Amniotic stem cell (primary cell): ENCODE measurements around the gene MINAR1.

Experiments used
- DNase-seq: peaks from one replicate; lab custom pipeline; 2025; lab: John Stamatoyannopoulos, UW

MINAR1 gene

DNA sequence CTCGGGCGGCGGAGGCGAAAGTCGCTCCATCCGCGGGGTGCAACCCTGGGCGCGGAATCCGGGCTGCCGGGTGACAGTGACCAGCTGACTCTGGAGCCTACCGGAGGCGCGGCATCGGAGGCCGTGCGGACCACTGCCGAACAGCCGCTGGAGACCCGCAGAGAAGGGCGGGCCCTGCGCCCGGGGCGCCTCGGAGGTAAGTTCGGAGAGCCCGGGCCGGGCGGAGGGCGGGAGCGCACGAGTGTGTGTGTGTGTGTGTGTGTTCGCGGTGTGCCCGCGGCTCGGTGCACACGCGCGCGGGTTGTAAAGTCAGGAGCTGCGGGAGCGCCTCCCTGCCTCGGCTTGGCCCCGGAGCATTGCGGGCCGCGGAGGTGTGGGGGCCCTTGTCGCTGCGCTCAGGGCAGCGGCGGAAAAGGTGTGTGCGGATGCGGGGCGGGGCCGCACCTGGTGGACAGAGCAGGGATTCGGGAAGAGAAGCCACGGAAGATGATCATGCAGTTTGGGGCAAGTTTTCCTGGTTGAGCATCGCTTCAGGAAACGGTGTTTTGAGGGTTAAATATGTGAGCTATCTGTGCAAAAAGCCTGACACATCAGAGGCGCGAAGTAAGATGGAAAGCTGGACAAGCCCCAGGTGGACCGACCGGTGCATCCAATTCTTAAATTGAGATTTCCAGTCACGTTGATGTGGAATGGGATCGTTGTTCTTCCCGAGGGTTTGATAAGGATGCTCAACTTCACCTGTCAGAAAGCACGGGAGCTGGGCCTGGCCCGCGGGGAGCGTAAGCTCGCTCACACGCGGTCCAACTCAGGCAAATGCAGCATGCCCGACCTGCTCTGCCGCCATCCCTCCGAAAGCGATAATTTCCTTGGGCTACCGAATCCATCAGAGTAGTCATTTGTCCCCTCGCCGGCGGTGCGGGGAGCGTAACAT is 474 bp downstream of the MINAR1 start:
- DNase-seq = no peak

DNA sequence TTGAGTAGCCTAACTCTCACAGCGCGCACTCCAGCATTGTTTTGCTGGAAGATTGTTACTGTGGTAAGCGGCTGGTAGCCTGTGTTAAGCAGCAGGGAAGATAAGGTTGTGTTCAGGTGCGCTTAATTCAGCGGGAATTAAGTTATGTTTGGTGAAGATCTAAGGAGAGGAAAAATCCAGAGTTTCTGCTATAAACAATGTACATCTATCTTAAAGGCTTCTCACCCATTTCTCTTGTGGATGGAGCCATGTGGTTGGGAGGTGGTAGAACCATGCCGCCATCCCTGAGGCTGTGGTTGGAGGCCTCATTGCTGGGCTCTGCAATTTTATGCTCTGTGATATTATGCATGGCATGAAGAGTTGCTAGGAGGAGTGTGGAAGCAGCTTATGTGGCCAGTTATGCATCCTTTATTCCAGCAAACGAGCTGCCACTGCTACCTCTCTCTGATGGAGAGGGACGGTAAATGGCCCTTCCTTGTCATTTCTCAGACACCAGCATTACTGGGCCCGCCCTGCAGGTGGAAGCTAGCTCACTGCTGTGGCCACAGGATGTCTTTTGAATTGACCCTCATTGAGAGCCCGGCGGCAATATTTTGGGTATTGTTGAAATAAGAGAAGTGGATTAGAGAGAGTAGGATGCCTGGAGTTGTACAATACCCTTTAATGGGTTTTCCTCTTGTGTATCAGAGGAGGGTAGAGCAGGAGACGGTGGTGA is 1.3 kb downstream of the MINAR1 start:
- no peak for DNase-seq

DNA sequence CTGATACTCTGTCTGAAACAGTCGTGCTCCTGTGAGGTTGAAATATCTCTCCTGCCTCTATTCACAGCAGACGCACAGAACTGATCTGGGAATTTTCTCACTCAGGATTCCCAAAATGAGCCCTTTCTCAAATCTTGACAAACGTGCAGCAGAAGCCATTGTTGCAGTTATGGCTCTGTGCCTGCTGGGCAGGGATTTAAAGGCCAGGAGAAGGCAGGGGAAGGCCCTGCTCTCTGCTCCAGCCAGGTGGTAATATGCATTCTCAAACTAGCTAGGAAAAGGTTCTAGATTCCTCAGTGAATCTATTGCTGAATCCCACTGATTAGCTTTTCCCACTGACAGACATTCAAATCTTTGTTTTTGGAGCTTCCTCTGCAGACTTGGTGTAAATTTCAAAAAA is 2.2 kb downstream of the MINAR1 start:
- DNase-seq = no peak

DNA sequence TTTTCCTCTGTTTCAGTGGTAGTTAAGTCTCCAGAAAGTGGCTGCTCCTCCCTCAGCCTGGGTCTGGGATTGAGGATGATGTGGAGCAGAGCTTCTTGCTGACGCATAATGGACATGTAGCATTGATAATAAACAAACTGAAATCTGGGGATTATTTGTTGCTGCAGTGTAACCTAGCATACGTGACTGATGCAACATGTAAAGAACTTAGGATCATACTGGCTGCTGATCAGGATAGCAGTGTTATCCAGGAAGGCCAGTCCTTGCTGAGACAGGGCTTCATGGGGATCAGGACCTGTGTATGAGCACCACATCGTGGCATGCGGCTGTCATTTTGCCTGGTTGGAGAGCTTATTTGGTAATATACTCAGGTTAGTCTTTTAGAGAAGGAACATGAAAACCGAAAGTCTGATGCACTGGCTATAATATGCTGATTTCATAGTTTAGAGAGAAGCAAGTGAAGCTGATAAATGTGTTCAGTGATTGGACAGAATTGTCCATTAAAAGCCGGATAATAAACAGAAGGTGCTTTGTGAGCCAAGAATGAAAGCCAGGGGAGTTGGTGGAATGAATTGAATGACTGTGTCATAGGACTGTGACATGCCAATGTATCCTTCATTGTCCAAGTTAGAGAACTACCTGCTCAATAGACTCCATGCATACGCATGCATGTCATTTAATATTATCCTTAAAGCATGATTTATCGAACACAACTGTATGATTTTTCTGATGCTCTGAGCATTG is 4.1 kb downstream of the MINAR1 start:
- DNase-seq = no peak

DNA sequence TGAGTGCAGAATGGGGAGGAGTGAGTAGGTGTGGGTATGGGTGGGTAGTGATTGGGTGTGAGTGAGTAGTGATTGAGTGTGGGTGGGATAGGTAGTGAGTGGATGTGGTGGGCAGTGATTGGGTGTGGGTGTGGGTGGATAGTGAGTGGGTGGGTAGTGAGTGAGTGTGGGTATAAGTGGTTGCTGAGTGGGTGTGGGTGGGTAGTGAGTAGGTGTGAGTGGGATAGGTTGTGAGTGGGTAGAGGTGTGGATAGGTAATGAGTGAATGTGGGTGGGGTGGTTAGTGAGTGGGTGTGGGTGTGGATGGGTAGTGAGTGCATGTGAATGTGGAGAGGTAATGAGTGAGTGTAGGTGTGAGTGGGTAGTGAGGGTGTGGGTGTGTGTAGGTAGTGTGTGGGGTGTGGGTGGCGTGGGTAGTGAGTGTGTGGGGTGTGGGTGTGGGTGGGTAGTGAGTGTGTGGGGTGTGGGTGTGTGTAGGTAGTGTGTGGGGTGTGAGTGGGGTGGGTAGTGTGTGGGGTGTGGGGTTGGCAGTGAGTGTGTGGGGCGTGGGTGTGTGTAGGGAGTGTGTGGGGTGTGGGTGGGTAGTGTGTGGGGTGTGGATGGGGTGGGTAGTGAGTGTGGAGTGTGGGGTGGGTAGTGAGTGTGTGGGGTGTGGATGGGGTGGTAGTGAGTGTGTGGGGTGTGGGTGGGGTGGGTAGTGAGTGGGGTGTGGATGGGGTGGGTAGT is 5.3 kb downstream of the MINAR1 start:
- DNase-seq = no peak

DNA sequence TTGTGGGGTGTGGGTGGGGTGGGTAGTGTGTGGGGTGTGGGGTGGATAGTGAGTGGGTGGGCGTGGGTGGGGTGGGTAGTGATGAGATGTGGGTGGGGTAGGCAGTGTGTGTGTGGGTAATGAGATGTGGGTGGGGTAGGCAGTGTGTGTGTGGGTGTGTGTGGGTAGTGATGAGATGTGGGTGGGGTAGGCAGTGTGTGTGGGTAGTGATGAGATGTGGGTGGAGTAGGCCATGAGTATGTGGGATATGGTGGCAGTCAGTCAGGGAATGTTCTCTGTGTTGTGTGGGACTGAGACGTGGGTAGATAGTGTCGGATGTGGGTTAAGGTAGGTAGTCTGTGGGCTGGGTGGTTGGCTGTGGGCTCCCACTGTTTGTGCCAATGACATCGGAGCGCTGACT is 7.1 kb downstream of the MINAR1 start:
- DNase-seq = no peak

DNA sequence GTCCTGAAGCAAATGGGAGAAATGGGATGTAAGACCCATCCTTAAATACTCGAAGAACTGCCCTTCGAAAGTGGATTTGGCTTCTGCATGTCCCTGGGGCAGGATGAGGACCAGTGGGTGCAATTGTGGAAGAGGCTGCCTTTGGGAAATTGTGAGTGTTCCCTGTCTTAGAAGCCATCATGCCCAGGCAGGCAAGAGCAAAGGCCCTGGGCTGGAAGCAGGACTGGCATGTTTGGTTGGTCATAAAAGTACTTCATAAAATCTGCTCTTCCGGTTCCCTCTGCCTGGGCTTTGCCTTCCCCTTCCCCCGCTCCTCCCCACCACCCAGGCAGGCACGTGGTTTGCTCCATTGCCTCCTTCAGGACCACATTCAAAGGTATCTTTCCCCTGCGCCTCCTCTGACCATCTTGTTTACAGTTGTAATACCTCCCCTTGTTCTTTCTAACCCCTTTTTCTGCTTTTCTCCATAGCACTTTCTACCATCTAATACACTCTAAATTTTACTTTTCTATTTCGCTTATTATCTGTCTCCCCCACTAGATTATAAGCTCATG is 8.3 kb downstream of the MINAR1 start:
- no peak for DNase-seq

DNA sequence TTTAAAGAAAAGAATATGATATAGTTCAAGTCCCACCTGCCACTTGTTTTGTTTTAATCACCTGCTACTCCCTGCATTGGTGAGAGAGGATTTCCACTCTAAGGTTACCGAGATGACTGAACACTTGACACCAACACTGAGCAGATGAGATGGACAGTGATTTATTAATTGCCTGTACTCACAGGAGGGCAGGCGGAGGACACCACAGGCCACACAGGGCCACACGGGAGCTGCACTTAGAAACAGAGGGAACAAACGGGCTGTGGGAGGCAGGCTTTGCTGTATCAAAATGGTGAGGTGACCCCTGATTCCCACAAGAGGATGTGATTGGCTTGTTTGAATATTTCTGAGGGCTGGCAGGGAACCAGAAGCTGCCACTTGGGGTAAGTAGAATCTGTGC is 10.8 kb downstream of the MINAR1 start:
- no peak for DNase-seq

DNA sequence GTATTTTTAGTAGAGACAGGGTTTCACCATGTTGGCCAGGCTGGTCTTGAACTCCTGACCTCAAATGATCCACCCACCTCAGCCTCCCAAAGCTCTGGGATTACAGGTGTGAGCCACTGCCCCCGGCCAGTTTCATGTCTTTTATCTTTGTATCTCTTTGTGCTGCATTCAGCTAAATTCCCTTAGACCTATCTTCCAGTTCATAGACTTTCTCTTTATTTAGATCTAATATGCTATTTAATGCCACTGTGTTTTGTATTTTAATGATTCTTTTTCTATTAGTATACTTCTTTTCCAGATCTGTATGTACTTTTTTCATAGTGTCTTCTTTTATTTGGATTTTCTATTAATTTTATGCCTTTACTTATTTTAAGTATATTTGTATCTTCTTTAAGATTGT is 14.9 kb downstream of the MINAR1 start:
- DNase-seq = no peak

DNA sequence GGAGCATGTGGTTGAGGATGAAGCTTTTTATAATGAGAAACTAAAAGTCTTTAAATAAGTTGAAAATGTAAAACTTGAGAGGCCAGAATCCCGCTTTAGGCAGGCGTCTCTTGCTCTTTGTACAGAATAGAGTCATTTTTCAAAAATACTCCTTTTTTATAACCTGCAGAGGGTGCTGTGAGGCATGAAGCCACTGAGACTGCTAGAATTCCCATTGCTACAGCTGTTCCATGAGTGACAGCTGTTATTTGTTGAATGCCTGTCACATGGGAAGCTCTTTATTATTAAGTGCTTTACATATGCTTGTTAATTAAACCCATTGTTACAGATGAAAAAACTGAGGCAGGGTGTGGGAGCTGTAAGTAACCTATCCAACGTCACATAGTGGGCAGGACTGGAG is 18.5 kb downstream of the MINAR1 start:
- DNase-seq = no peak

DNA sequence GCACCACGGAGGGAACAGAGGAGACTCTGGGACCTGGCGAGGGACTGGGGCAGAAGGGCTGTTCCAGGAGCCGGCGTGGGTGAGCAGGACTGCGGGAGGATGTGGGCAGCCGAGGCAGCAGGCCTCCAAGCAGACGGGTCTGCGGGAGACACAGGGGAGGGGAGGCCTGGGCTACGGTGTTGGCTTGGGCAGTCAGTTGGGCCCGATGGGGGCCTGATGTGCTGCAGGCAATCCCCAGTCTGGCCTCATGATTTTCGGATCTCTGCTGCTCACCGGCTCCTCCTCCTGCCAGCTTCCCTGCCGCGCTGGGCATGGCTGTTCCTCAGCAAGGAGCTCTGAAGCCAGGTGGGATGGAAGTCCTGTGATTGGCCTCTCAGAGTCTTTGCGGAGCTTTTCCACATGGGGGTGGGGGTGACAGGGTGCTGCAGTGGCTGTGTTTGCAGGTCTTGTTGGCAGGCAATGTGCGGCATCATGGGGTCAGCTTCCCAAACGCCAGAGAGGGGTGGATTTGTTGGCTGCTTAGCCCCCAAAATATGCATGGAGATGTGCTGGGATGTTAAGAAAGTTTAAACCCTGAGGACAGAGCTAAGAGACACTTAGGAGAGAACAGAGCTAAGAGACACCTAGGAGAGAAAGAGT is 19.3 kb downstream of the MINAR1 start:
- no peak for DNase-seq

DNA sequence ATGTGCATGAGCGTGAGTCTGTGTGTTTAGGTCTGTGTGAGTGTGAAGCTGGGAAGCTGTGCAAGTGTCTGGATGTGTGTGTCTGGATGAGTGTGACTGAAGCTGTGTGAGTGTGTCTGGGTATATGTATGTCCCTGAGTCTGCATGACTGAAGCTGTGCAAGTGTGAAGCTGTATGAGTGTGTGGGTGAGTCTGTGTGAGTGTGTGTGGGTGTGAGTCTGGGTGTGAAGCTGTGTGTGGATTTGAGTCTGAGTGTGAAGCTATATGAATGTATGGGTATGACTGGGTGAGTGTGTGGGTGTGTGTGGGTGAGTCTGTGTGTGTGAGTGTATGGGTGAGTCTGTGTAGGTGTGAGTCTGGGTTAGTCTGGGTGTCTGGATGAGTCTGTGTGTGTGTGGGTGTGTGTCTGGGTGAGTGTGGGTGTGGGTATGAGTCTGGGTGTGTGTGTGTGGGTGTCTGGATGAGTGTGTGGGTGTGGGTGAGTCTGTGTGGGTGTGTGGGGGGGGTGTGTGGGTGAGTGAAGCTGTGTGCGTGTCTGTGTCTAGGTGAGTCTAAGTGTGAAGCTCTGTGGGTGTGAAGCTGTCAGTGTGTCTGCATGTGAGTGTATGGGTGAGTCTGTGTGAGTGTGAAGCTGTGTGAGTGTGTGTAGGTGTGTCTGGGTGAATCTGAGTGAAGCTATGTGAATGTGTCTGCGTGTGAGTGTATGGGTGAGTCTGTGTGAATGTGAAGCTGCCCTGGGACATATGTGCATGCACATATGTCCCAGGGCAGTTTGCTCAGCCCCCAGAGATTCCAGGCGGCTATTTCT is 20.3 kb downstream of the MINAR1 start:
- no peak for DNase-seq

DNA sequence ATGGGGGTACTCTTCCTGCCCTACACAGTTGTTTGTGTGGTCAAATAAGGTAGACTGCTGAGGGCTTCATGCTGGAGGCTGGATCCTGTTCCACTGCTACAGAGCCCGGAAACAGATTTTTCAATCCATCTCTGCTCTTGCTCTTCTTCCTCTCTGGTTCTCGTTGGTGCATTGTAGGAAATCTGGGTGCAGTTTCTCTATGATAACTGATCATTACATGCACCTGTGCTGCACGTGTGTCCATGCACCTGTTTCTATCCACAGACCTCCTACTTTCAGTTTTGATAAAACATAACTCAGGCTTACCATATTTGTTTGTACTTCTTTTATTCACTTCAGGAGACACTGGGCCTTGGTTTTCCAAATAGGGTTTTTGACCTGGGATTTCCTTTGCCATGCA is 21.3 kb downstream of the MINAR1 start:
- DNase-seq = no peak

DNA sequence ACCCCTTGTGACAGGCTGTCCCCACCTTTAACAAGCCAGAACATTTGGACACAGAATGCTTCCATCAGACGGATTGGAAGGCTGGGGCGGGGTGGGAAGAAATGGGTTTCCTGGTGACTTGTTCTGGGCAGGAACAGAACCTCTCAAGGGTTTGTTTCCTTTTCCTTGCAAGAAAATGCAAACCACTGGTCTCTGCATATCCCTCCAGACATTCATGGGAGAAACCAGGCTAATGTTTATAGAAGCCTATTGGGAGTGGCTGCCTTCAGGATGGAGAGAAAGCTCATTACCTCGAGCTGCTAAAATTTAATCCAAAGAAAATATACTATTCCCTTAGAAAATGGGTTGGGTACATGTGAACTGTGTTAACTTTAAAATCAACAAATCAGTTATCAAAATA is 21.9 kb downstream of the MINAR1 start:
- DNase-seq = no peak

DNA sequence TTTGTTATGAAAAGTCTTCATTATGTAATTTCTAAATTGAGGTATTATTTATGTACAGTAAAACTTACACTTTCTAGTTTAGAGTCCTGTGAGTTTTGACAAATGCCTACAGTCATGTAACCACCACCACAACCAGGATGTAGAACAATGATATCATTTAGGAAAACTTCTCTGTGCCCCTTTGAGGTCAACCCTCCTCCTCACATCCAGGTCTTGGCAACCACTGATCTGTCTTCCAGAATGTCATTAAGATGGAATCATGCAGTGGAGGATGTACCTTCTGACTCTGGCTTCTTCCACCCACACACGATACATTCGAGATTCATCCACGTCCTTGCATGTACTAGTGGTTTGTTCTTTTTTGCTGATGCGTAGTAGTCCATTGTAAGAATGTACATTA is 23.2 kb downstream of the MINAR1 start:
- DNase-seq = no peak

DNA sequence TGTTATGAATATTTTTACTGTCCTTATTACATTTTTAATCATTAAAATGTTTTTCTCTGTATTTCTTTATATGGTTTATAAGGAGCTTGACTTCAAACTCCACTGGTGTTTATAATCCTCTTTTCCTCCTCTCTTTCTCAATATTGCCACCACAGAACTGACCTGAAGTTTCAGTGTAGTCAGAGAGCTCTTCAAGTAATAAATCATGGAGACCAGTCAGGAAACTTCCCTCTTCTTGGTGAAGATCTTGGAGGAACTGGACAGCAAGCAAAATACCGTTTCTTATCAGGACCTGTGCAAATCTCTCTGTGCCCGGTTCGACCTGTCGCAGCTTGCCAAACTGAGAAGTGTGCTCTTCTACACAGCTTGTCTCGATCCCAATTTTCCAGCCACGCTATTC is 23.8 kb downstream of the MINAR1 start:
- DNase-seq = no peak

DNA sequence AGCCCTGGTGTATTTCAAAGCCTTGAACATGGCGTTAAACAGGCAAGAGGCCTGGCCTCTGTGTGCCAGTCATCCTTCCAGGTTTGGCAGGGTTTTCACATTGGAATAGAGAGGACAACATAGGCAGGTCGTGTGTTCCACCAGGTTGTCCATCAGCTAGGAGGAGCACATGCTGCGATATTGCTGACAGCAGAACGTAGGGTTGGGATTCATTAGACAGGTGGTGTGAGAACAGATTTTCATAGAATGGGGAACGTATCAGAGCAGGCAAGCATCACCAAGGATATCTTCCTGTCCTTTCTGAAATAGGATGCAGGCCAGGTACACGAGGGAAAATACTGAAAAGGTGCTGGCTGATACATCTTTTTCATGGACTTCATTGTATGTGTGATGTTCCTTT is 26.4 kb downstream of the MINAR1 start:
- DNase-seq = no peak

DNA sequence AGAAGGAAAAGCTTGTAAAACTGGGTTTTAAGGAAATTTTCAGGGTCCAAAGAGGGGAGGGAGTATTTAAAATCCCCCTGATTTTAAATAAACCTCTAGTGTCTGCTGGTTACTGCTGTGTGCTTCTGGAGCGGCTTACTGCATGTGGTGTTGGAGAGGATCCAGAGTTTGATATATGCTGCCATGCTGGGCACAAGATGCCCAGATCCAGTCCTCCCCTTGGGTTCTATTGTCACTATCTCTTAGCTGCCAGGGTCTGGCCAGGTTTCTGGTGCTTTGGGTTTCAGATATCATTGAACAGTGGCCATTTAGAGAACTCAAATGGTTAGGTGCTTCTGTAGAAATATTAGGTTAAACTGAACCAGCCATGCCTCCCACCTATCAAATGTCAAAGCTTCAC is 27.5 kb downstream of the MINAR1 start:
- DNase-seq = no peak

DNA sequence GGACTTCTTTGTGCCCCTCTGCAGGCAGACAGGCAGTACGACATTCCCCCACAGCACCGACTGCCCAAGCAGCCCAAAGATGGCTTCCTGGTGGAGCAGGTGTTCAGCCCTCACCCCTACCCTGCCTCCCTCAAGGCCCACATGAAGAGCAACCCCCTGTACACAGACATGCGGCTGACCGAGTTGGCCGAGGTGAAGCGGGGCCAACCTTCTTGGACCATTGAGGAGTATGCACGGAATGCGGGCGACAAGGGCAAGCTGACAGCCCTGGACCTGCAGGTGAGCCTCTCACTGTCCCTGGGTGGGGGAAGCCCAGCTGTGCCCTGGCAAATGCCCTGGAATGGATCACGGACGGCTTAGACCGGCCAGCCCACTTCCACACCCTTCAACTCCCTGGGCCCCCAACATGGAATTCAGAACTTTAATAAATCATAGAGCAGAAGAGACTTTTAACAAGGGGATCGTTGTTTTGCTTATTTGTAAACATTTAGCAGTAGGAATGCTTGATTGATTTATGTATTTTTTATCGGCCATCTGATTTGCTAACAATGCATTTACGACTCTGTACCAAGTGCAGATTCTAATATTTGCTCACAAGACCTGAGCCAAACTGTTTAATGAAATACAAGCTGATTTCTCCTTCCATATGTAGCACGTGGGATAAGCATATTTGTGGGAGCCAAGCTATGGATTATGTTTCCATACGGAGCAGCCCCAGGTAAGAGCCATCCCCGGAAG is 31.1 kb downstream of the MINAR1 start:
- no peak for DNase-seq

DNA sequence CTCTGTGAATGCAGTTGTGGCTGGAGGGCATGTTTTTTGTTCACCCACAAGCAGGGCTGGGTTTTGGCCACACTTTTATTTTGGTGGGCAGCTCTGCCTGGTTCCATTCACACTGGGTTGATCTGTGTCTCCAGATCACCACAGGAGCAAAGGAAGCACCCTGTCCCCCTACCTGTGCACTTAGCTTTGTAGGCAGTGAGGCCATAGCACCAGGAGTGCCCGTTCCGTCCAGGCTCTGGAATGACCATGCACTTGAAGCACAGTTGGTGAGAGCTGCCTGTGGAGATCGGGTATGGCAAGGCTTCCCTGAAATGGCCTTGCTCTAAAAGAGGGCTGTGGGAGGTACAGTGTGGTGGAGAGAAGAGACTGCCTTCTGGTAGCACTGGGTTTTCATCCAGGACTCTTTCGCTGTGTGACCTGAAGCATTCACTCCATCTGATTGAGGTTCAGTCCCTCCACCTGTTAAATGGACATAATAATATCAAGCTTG is 31.7 kb downstream of the MINAR1 start:
- DNase-seq = no peak
